CD14-positive monocyte (primary cell): ENCODE data around the gene IL1RL1. TPM values are rescaled to one million over a fixed set of nuclear protein-coding genes. Genes with fewer than 3 reads are reported as not detected.
A peak's percentile ranks its signal among the peaks of the same experiment; 100 is the strongest.

Experiments used
- DNase-seq, 3 donors: peaks; one replicate each; pipeline ENCODE4 v3.0.0-alpha.2; 2011 to 2022
- H2AFZ ChIP-seq: 2 replicates; pipeline ENCODE4 v1.6.0; 2012; ENCODE audit warnings: mild to moderate bottlenecking, low read depth, low read length, inconsistent platforms; ENCODE audit not compliant: insufficient read depth, poor library complexity, severe bottlenecking
- H3K27ac ChIP-seq, 2 donors: 1 replicate in 1 of 2; 2 replicates in 1 of 2; pipeline ENCODE4 v1.5.1; 2012 to 2013; ENCODE audit warnings: low read length in 2 of 2, control low read depth in 1 of 2, inconsistent platforms in 1 of 2, low read depth in 1 of 2, mild to moderate bottlenecking in 1 of 2
- H3K27me3 ChIP-seq, 2 donors: one replicate each; pipeline versions ENCODE4 v1.6.0 to v1.6.1; 2011 to 2013; ENCODE audit warnings: low read length in 2 of 2; ENCODE audit not compliant: control insufficient read depth in 2 of 2, insufficient read depth in 2 of 2
- H3K36me3 ChIP-seq, 2 donors: replicated peaks in 1 of 2; 1 replicate in 1 of 2; 2 replicates in 1 of 2; pipeline versions ENCODE4 v1.5.1 to v1.6.1; 2012 to 2013; ENCODE audit warnings: low read length in 2 of 2, control low read depth in 1 of 2, inconsistent platforms in 1 of 2, mild to moderate bottlenecking in 1 of 2; ENCODE audit not compliant: insufficient read depth in 2 of 2, control insufficient read depth in 1 of 2
- H3K4me1 ChIP-seq, 2 donors: 1 replicate in 1 of 2; 2 replicates in 1 of 2; pipeline versions ENCODE4 v1.5.1 to v1.6.1; 2012 to 2013; ENCODE audit warnings: low read length in 2 of 2, control low read depth in 1 of 2, inconsistent platforms in 1 of 2, mild to moderate bottlenecking in 1 of 2, moderate library complexity in 1 of 2; ENCODE audit not compliant: insufficient read depth in 2 of 2, control insufficient read depth in 1 of 2
- H3K4me2 ChIP-seq: replicated peaks from 2 replicates; pipeline ENCODE3; 2012; ENCODE audit warnings: low read length, moderate library complexity, mild to moderate bottlenecking; ENCODE audit not compliant: poor library complexity, severe bottlenecking; ENCODE audit errors: extremely low read depth
- H3K4me3 ChIP-seq, 3 experiments: fragments of 200-600 bp in 1 of 3; sonication (generic) in 1 of 3; replicated peaks in 1 of 3; 1 replicate in 2 of 3; 2 replicates in 1 of 3; pipeline ENCODE4 v1.5.1; 2011 to 2013; ENCODE audit warnings: low read length in 3 of 3, mild to moderate bottlenecking in 3 of 3, control low read depth in 2 of 3, low read depth in 2 of 3, inconsistent platforms in 1 of 3, moderate library complexity in 1 of 3
- H3K79me2 ChIP-seq: 2 replicates; pipeline ENCODE4 v1.6.0; 2012; ENCODE audit warnings: mild to moderate bottlenecking, control low read depth, inconsistent platforms, low read length, moderate library complexity; ENCODE audit not compliant: insufficient read depth
- H3K9ac ChIP-seq: 2 replicates; pipeline ENCODE4 v1.6.0; 2017; ENCODE audit warnings: low read length, mild to moderate bottlenecking; ENCODE audit not compliant: insufficient read depth, poor library complexity, severe bottlenecking
- H3K9me3 ChIP-seq, 2 donors: replicated peaks in 1 of 2; 1 replicate in 1 of 2; 2 replicates in 1 of 2; pipeline versions ENCODE4 v1.5.1 to v1.6.1; 2012 to 2013; ENCODE audit warnings: low read length in 2 of 2, control low read depth in 1 of 2; ENCODE audit not compliant: control insufficient read depth in 1 of 2, insufficient read depth in 1 of 2
- H4K20me1 ChIP-seq: 2 replicates; pipeline ENCODE4 v1.6.0; 2012; ENCODE audit warnings: mild to moderate bottlenecking, low read length, control low read depth, moderate library complexity; ENCODE audit not compliant: insufficient read depth
- H3K27ac Mint-ChIP-seq, 7 donors: one replicate each; pipeline ENCODE4 v1.8.0; 2020; ENCODE audit warnings: mild to moderate bottlenecking in 7 of 7, mixed read lengths in 7 of 7, moderate library complexity in 6 of 7, inconsistent platforms in 2 of 7
- H3K27me3 Mint-ChIP-seq, 3 donors: one replicate each; pipeline ENCODE4 v1.8.0; 2021 to 2022; ENCODE audit warnings: low read depth in 3 of 3, mild to moderate bottlenecking in 3 of 3, mixed read lengths in 3 of 3, moderate library complexity in 3 of 3, inconsistent platforms in 1 of 3
- H3K36me3 Mint-ChIP-seq, 2 donors: one replicate each; pipeline ENCODE4 v1.8.0; 2020; ENCODE audit warnings: mixed read lengths in 2 of 2, inconsistent platforms in 1 of 2, mild to moderate bottlenecking in 1 of 2
- H3K4me1 Mint-ChIP-seq: one replicate; pipeline ENCODE4 v1.8.0; 2020; ENCODE audit warnings: mild to moderate bottlenecking, mixed read lengths
- H3K4me3 Mint-ChIP-seq, 2 donors: one replicate each; pipeline ENCODE4 v1.8.0; 2020; ENCODE audit warnings: mild to moderate bottlenecking in 2 of 2, mixed read lengths in 2 of 2, moderate library complexity in 1 of 2
- H3K9me3 Mint-ChIP-seq, 7 donors: one replicate each; pipeline ENCODE4 v1.8.0; 2020 to 2022; ENCODE audit warnings: mixed read lengths in 7 of 7, mild to moderate bottlenecking in 6 of 7, moderate library complexity in 6 of 7, inconsistent platforms in 2 of 7
- CTCF ChIP-seq: fragments of 200-600 bp; IDR thresholded peaks from one replicate; pipeline ENCODE4 v1.8.0; 2022; ENCODE audit warnings: antibody characterized with exemption, mild to moderate bottlenecking
- WGBS: methylation state at CpG from one replicate; pipeline ENCODE4 v1.1.5; 2013; ENCODE audit warnings: missing lambda C conversion rate; ENCODE audit not compliant: insufficient coverage; 5-methylcytosine and 5-hydroxymethylcytosine counted together
- intact Hi-C, 2 donors: fragments of 100-400 bp; cut with micrococcal nuclease; formaldehyde crosslinking; loops; one replicate each; pipeline versions ENCODE4 v1.15.0 to v1.15.1; 2023
- polyA plus RNA-seq, 3 donors: library from polyadenylated mRNA; depleted of rRNA in 1 of 3; unstranded in 2 of 3; stranded (reverse) in 1 of 3; fragments of 300-500 nt in 2 of 3; fragments of >200 nt in 1 of 3; fragmentation: Illumina TruSeq in 2 of 3; gene quantifications; 1 replicate in 2 of 3; 2 replicates in 1 of 3; pipeline ENCODE4 v1.2.3, GENCODE V29; 2012 to 2021

The IL1RL1 gene
- polyA plus RNA-seq, 3 donors, result not detected

GRCh38 chr2:102399499-102400141 is 88.3 kb downstream of the IL1RL1 start:
- Mint-ChIP-seq H3K27me3 (peaks cover 0 to 1% (median 0%) of the 10 kb centered on the region in 3 donors), H3K4me1 (peaks cover 8% of the 10 kb centered on the region), H3K4me3 (no peak overlapping the region), H3K36me3 (no peaks in the 10 kb centered on the region), H3K9me3 (no peaks in the 10 kb centered on the region), H3K27ac (no peak overlapping the region)
- intact Hi-C loops, result no loop called here
- H3K27me3 ChIP-seq, result no peaks in the 10 kb centered on the region
- no peak for TF ChIP-seq CTCF
- H3K9me3 ChIP-seq, result no peaks in the 10 kb centered on the region
- no peaks in the 10 kb centered on the region for H3K79me2 ChIP-seq
- H3K4me1 ChIP-seq, result peaks cover 0 to 4% of the 10 kb centered on the region in 2 donors
- no peak overlapping the region for H2AFZ ChIP-seq
- H3K9ac ChIP-seq, result no peak overlapping the region
- H3K4me2 ChIP-seq, result no peak overlapping the region
- H3K27ac ChIP-seq, result no peak overlapping the region
- H3K36me3 ChIP-seq, result no peaks in the 10 kb centered on the region
- WGBS, result 80% methylated on average over 5 of the region's 7 CpGs
- DNase-seq, result no peak
- H3K4me3 ChIP-seq, result no peak overlapping the region
- no peaks in the 10 kb centered on the region for H4K20me1 ChIP-seq

- Histone ChIP-seq H3K4me1 (peaks cover 0 to 4% of the 10 kb centered on the region in 2 donors), H3K27ac (no peak overlapping the region), H3K27me3 (no peaks in the 10 kb centered on the region), H3K4me2 (no peak overlapping the region), H3K79me2 (no peaks in the 10 kb centered on the region), H2AFZ (no peak overlapping the region), H3K9me3 (no peaks in the 10 kb centered on the region), H3K9ac (no peak overlapping the region), H3K36me3 (no peaks in the 10 kb centered on the region), H4K20me1 (no peaks in the 10 kb centered on the region), H3K4me3 (no peak overlapping the region)
- H3K4me1 Mint-ChIP-seq, result peaks cover 8% of the 10 kb centered on the region
- intact Hi-C loops, result no loop called here
- DNase-seq, result peak in 2 of 3 donors; percentile 5 to 13
- no peak overlapping the region for H3K27ac Mint-ChIP-seq
- no peak overlapping the region for H3K4me3 Mint-ChIP-seq
- peaks cover 0 to 1% (median 0%) of the 10 kb centered on the region in 3 donors for H3K27me3 Mint-ChIP-seq
- H3K9me3 Mint-ChIP-seq, result no peaks in the 10 kb centered on the region
- H3K36me3 Mint-ChIP-seq, result no peaks in the 10 kb centered on the region
- no peak for TF ChIP-seq CTCF
These were observed 90.1 kb downstream of the IL1RL1 start for GRCh38 chr2:102401456-102401855.

Other genes starting within 250 kb of the IL1RL1 start
- gene IL1R1, start 168.8 kb upstream of the IL1RL1 start, polyA plus RNA-seq, result 1 to 10 TPM; 1.8 to 2.7 (median 2.6) TPM
- gene IL1RL2, start 124.5 kb upstream of the IL1RL1 start, polyA plus RNA-seq, result 1 to 10 TPM in 1 of 3 donors, under 1 TPM in 1, not detected in 1; 0.07 to 1.5 TPM
- gene IL18R1, start 44.2 kb downstream of the IL1RL1 start, polyA plus RNA-seq, result under 1 TPM; 0.03 to 0.15 (median 0.11) TPM
- gene IL18RAP, start 111.6 kb downstream of the IL1RL1 start, polyA plus RNA-seq, result under 1 TPM in 1 of 3 donors, not detected in 2; 0.24 TPM
- not detected for gene SLC9A4, start 161.7 kb downstream of the IL1RL1 start, polyA plus RNA-seq